GM19238 (cell line): ENCODE data around the gene TSEN2.
"Not testable (repeated sequence)": the region's sequence is repeated elsewhere in the genome, so short reads cannot be mapped to it uniquely, and the experiment has no call there.

ENCODE experiments used
- DNase-seq: peaks from one replicate; pipeline ENCODE4 v3.0.0; 2011; ENCODE audit warnings: low spot score; ENCODE audit not compliant: insufficient read length

TSEN2 gene

GRCh38 chr3:12452361-12453330 is 31.6 kb upstream of the TSEN2 start:
- DNase-seq, result no peak

GRCh38 chr3:12454076-12454815 is 30.0 kb upstream of the TSEN2 start:
- no peak for DNase-seq

GRCh38 chr3:12454816-12455121 is 29.5 kb upstream of the TSEN2 start:
- DNase-seq, result no peak

GRCh38 chr3:12455740-12456139 is 28.5 kb upstream of the TSEN2 start:
- no peak for DNase-seq

- no peak for DNase-seq
These were observed 27.8 kb upstream of the TSEN2 start for GRCh38 chr3:12456441-12456840.

GRCh38 chr3:12457380-12457779 is 26.9 kb upstream of the TSEN2 start:
- not testable (repeated sequence) for DNase-seq

GRCh38 chr3:12458901-12459300 is 25.4 kb upstream of the TSEN2 start:
- no peak for DNase-seq

GRCh38 chr3:12460127-12460526 is 24.2 kb upstream of the TSEN2 start:
- DNase-seq, result no peak

- no peak for DNase-seq
These were observed 23.1 kb upstream of the TSEN2 start for GRCh38 chr3:12461097-12461649.

GRCh38 chr3:12462159-12462947 is 21.9 kb upstream of the TSEN2 start:
- DNase-seq, result no peak

- no peak for DNase-seq
These were observed 20.6 kb upstream of the TSEN2 start for GRCh38 chr3:12463686-12464085.

GRCh38 chr3:12464181-12464580 is 20.1 kb upstream of the TSEN2 start:
- DNase-seq, result no peak

GRCh38 chr3:12465151-12465835 is 19.0 kb upstream of the TSEN2 start:
- no peak for DNase-seq

GRCh38 chr3:12465836-12466225 is 18.4 kb upstream of the TSEN2 start:
- no peak for DNase-seq

- DNase-seq, result no peak
These were observed 16.5 kb upstream of the TSEN2 start for GRCh38 chr3:12467746-12468145.

- no peak for DNase-seq
These were observed 16.0 kb upstream of the TSEN2 start for GRCh38 chr3:12468276-12468675.

- DNase-seq, result no peak
These were observed 15.5 kb upstream of the TSEN2 start for GRCh38 chr3:12468757-12469156.

- not testable (repeated sequence) for DNase-seq
These were observed 15.1 kb upstream of the TSEN2 start for GRCh38 chr3:12469222-12469621.

GRCh38 chr3:12470111-12470510 is 14.2 kb upstream of the TSEN2 start:
- DNase-seq, result no peak

- no peak for DNase-seq
These were observed 13.6 kb upstream of the TSEN2 start for GRCh38 chr3:12470680-12471079.

- DNase-seq, result no peak
These were observed 13.0 kb upstream of the TSEN2 start for GRCh38 chr3:12471241-12471640.
